T follicular helper cell (primary cell): ENCODE data around the gene AKAP12.
"Not testable (repeated sequence)": the region's sequence is repeated elsewhere in the genome, so short reads cannot be mapped to it uniquely, and the experiment has no call there.

Experiments
- DNase-seq: peaks from one replicate; pipeline ENCODE4 v3.0.0-alpha.2; 2020; ENCODE audit warnings: low read depth

The AKAP12 gene

GRCh38 chr6:151382631-151383030 lies 142.9 kb downstream of the AKAP12 start:
- not testable (repeated sequence) for DNase-seq

- DNase-seq: no peak
Measured at GRCh38 chr6:151384151-151384550, 144.4 kb downstream of the AKAP12 start.

- DNase-seq: no peak
Measured at GRCh38 chr6:151385177-151385576, 145.4 kb downstream of the AKAP12 start.

GRCh38 chr6:151387175-151387970 lies 147.6 kb downstream of the AKAP12 start:
- DNase-seq: no peak

- DNase-seq: no peak
Measured at GRCh38 chr6:151388236-151388635, 148.5 kb downstream of the AKAP12 start.

- DNase-seq: no peak
Measured at GRCh38 chr6:151388997-151389617, 149.3 kb downstream of the AKAP12 start.

- no peak for DNase-seq
Measured at GRCh38 chr6:151389618-151390275, 150.0 kb downstream of the AKAP12 start.

- peak; percentile 95 for DNase-seq
Measured at GRCh38 chr6:151390276-151390850, 150.6 kb downstream of the AKAP12 start.

- peak; percentile 82 for DNase-seq
Measured at GRCh38 chr6:151390851-151391470, 151.2 kb downstream of the AKAP12 start.

- peak; percentile 51 for DNase-seq
Measured at GRCh38 chr6:151391471-151392413, 152.0 kb downstream of the AKAP12 start, which contains the start of gene ZBTB2. Gene ZBTB2 (minus strand): TSS chr6:151391559. CDS start chr6:151373637, 17,922 bp downstream.

- DNase-seq: no peak
Measured at GRCh38 chr6:151392427-151392826, 152.7 kb downstream of the AKAP12 start.

GRCh38 chr6:151393410-151393809 lies 153.6 kb downstream of the AKAP12 start:
- DNase-seq: no peak

GRCh38 chr6:151399679-151400078 lies 159.9 kb downstream of the AKAP12 start:
- no peak for DNase-seq

- DNase-seq: no peak
Measured at GRCh38 chr6:151400473-151400872, 160.7 kb downstream of the AKAP12 start.

GRCh38 chr6:151402228-151402627 lies 162.5 kb downstream of the AKAP12 start:
- no peak for DNase-seq

- no peak for DNase-seq
Measured at GRCh38 chr6:151403919-151404308, 164.1 kb downstream of the AKAP12 start.
